HG02885 (cell line): ENCODE data around the gene RLN1.
A peak's percentile ranks its signal among the peaks of the same experiment; 100 is the strongest.
"Not testable (repeated sequence)": the region's sequence is repeated elsewhere in the genome, so short reads cannot be mapped to it uniquely, and the experiment has no call there.

Source experiments
- ATAC-seq: cut with Tn5 transposase; IDR thresholded peaks from one replicate; pipeline ENCODE4 v1.9.1; 2021; ENCODE audit warnings: mild to moderate bottlenecking; ENCODE audit not compliant: unreplicated experiment, poor library complexity

RLN1 gene, protein sequence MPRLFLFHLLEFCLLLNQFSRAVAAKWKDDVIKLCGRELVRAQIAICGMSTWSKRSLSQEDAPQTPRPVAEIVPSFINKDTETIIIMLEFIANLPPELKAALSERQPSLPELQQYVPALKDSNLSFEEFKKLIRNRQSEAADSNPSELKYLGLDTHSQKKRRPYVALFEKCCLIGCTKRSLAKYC

GRCh38 chr9:5338992-5339981 is at the start of gene RLN1:
RLN1 (minus strand) TSS chr9:5339876; CDS start chr9:5339746, 130 bp downstream.
- peak; percentile 100 for ATAC-seq

DNA sequence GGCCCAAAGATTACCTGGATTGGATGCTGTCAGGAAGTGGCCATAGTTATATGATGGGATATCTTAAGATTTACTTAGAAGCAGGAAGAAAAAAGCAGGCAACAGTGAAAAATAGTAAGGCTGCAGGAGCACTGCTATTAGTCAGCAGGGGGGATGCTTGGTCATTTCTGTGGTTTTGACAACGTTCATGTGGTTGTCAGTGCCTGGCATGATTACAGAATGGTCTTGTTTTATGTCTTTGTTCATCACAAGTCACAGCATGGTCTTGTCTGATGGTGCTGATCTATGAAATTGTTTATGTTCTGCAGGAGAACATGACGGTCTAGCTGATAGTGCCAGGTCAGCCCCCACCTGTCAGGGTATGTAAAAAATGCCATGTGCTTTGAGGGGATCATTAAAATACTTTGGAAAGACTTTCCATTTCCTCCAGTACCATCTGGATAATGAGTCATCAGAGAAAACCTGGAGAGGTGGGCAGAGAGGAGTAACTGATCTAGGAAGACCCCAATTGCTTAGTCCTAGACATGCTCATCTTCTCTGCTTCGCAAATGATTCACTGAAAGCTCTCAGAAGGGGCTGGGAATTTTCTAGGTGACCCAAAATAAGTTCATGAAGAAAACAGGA is 49.5 kb upstream of the RLN1 start:
- ATAC-seq = peak; percentile 78

DNA sequence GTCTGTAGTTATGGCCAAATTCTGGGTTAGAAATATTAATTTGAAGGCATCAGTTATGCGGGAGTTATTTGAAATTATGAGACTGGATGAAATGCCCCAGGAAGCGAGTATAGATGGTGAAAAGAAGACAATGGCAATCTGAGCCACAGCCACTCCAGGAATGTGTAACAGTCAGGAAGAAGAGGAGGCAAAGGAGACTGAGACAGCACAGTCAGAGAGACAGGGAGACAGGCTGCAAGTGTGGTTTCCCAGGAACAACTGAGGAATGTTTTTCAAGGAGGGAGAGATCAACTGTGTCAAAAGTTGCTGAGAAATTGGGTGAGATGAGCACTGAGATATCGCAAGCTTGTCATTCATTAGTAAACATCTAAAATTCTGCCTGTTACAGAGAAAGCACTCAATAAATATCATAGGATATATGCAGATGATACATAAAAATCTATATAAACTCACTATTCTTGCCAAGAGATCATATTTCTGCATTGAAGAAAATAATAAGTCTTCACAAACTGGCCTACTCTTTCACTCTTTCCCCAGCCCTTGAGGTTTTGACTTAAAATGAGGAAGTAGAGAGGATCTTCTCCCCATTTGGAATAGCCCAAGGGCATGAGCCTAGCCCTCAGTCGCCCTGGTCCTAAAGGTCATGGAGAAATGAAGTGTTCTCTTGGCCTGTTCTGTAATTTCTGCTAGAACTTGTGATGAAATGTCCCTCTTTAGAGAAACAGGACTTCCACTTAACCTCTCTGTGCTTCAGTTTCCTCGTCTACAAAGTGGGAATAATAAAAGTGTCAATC is 48.5 kb upstream of the RLN1 start:
- no peak for ATAC-seq

DNA sequence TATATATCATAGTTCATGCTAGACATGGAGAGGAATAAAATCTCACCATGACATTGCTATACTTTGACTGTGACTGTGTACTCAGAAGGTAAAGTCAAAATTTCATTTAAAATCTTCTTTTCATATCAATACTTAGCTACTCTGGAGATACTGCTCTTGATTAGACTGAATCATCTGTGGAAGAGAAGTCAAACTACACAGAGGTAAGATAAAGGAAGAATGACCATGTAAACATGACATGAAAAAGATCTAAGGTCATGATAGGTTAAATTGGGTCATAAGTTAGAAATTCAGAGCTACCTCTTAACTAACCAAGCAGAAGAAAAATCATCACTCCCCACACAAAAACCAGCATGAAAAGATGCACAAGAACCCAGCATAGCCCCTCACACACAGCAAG is 44.8 kb upstream of the RLN1 start:
- no peak for ATAC-seq

GRCh38 chr9:5382479-5382878 is 42.8 kb upstream of the RLN1 start:
- peak; percentile 55 for ATAC-seq

- ATAC-seq = no peak
Measured at GRCh38 chr9:5375790-5376477, 36.3 kb upstream of the RLN1 start.

GRCh38 chr9:5375091-5375490 is 35.4 kb upstream of the RLN1 start:
- ATAC-seq = peak; percentile 56

- peak; percentile 87 for ATAC-seq
Measured at GRCh38 chr9:5364294-5365024, 24.8 kb upstream of the RLN1 start.

GRCh38 chr9:5361326-5362010 is 21.8 kb upstream of the RLN1 start:
- ATAC-seq = no peak

- ATAC-seq = no peak
Measured at GRCh38 chr9:5360341-5360740, 20.7 kb upstream of the RLN1 start.

GRCh38 chr9:5357431-5358105 is 17.9 kb upstream of the RLN1 start:
- ATAC-seq = no peak

GRCh38 chr9:5355817-5356216 is 16.1 kb upstream of the RLN1 start:
- no peak for ATAC-seq

DNA sequence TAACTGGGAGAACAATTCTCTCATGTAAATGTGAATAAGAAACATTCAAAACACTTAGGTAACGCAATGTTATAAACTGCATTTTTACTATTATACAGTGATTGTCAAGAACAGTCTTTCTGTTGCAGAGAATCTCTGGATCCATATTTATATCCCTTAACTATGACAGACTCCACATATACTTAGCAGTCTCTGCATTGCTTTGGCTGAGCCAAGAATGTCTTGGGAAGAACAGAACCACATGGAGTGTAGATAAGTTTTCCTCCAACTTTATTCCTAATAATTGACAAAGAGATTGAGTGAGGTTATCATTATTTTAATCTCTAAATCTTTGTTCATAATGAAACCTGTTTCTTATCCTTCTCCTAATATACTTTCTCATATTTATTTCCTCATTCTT is 15.6 kb upstream of the RLN1 start:
- no peak for ATAC-seq

- no peak for ATAC-seq
Measured at GRCh38 chr9:5354184-5354583, 14.5 kb upstream of the RLN1 start.

- no peak for ATAC-seq
Measured at GRCh38 chr9:5352637-5353248, 13.1 kb upstream of the RLN1 start.

DNA sequence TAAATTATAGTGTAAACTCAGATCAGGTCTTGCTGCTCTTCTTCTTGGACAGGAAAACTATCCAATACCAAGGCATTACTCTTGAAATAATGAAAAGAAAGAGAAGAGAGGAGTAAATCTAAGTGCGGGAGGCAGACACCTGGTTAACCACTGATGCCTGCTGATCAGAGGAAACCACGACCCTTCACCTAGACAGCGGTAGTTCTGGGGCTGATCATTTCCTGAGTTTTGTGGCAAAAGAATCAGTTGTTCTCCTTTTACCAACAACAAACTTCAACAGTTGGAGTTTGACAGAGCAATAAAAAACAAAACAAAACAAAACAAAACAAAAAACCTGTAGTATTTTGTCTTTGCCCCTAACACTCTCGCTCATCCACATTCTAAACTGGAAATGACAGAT is 3.0 kb downstream of the RLN1 start:
- no peak for ATAC-seq

DNA sequence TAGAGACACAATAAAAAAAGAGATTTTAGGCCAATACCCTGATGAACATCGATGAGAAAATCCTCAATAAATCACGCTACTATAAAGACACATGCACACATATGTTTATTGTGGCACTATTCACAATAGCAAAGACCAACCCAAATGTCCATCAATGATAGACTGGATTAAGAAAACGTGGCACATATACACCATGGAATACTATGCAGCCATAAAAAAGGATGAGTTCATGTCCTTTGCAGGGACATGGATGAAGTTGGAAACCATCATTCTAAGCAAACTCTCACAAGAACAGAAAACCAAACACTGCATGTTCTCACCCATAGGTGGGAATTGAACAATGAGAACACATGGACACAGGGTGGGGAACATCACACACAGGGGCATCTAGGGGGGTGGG is 8.4 kb downstream of the RLN1 start:
- ATAC-seq = not testable (repeated sequence)
